ENCODE measurements around the gene KLHDC8A.

Gene KLHDC8A

DNA sequence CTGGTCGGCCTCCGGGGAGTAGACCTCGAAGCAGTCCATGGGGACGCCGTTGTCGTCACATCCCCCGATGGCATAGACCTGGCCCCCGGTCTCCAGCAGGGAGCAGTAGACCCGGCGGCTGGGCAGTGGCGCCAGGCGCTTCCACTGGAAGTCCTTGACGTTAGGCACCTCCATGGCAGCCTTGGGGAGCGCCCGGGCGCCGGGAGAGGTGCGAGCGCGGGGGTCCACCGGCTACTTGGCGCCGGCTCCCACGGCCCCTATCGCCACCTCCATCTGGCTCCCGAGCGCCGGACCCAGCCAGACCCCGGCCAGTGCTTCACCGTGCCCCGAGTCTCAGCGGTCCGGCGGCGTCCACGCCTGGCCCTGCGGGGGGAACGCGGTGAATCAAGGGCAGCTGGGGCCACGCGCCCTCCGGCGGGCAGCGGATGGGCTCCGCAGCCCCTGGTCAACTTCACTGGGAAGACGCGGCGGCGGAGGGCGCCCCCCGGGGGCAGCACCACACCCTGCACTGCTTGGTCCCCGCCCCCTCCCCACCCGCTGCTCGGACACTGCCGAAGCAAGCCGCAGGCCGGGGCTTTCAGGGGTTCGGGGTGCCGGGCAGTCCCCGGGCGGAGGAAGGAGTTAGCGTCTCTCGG is 13.2 kb downstream of the KLHDC8A start:
- peak; percentile 82 for DNase-seq

DNA sequence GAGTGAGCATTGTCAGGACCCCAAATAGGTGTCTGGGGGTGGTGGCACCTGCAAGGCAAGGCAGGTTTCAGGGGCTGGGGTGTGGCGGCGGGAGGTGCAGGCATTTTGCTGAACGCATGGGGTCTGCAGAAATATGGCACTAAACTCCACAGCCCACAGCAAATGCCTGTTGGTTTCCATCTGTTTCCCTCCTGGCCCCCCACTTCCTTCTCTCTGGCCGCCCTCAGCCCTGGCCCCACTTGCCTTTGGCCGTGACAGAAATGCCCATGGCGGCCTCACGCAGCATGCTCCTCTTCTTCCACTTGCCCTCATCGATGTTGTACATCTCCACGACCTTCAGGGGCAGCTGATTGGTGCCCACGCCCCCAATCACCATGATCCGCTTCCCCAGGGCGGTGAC is 13.7 kb downstream of the KLHDC8A start:
- DNase-seq = no peak

DNA sequence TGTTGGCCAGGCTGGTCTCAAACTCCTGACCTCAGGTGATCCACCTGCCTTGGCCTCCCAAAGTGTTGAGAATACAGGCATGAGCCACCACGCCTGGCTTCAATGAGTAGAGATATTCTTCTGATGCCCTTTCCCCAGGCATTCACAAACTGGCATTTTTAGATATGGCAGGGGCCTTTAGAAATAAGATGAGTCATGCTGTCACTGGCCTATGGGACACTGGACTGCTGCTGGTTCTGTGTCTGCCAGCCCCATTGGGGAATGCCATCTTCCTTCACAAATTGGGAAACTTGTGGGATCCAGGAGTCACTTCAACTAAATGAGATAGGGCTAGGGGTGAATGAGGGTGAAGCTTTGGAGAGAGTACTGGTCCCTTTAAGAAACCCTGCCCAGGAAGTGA is 16.0 kb downstream of the KLHDC8A start:
- no peak for DNase-seq

DNA sequence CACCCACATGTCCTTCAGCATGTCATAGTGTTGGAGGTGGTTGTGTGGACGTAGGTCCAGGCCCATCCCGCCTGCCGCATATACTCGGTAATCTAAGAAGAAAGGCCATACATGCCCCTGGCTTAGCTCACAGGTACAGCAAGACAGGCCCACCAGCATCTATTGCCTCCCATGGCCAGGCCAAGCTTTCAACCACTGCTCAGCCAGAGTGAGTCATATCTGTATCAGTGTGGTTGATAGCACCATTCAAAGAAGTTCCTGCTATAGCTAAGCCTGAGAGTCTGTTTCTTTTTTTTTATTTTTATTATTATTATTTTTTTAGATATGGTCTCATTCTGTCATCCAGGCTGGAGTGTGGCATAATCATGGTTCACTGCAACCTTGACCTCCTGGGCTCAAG is 17.0 kb downstream of the KLHDC8A start:
- no peak for DNase-seq

DNA sequence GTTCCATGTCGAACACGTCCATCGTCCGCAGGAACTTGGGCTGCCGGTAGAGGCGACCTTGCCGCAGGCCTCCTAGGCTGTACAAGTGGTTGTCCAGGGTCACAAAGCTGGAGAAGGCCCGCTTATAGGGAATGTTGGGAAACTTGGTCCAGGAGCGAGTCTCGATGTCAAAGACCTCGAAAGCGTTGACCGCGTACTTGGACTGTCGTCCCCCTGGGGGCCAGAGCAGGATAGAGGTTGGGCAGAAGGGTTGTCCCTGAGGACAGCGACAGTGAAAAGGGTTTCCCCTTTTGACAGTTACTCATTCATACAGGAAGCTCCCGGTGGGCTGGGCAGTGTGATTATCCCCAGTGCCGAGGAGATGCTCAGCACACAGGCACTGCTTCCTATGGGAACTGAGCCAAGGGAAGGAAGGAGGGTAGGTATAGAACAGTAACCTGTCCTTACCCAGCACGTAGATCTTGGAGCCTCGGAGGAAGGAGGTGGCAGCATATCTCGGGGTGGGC is 17.5 kb downstream of the KLHDC8A start:
- DNase-seq = no peak

DNA sequence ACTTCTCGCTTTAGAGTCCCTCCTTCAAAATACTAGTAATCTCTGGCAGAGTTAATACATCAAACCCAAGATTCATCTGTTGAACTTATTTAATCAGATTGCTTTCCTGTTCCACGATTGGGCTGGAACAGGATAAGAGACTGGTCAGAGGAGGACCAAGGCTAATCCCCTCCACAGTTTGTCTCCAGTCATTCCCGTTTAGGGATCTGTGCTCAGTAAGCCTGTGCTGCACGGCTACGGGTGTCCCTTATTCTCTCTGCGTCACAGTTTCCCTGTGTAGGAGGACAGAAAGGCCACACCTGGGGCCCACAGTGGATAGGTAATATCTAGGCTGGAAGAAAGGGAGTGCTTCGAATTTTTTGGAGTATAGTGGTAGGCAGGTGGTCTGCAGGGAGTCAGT is 18.7 kb downstream of the KLHDC8A start:
- no peak for DNase-seq

DNA sequence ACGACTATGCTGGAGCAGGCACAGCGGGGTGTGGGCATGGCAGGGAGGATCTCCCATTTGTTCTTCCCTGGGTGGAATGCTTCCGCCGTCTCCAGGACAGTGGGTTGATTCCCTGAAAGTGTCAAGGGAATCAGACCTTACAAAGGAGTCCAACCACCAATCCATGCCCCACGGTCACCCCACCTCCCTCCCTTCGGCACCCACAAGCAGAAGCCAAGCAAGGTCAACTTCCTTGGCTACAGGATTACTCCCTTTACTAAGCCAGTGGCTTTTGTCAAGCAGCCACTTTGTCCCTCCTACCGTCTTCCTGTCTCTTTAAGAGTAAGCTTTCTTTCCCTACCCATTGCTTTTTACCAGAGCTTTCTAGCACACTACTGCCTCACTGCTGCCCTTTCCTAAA is 19.2 kb downstream of the KLHDC8A start:
- DNase-seq = no peak

DNA sequence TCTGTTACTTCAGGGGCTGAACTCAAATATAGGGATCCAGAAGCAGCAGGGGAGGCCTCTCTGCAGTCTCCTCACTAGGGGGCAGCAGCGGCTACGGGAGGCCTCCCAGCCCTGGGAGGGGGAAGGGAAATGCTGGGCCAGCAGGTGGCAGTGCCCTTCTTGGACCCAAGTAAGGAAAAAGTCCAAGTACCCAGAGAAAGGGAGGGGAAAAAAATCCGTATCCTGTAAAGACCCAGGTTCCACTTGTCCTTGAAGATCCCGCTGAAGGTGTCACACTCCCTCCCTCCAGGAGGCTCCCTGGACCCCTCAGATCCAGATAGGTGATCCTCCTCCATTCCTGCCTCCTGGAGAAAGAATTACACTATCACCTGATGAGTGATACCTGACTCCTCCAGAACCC is 21.0 kb downstream of the KLHDC8A start:
- DNase-seq = peak; percentile 93

DNA sequence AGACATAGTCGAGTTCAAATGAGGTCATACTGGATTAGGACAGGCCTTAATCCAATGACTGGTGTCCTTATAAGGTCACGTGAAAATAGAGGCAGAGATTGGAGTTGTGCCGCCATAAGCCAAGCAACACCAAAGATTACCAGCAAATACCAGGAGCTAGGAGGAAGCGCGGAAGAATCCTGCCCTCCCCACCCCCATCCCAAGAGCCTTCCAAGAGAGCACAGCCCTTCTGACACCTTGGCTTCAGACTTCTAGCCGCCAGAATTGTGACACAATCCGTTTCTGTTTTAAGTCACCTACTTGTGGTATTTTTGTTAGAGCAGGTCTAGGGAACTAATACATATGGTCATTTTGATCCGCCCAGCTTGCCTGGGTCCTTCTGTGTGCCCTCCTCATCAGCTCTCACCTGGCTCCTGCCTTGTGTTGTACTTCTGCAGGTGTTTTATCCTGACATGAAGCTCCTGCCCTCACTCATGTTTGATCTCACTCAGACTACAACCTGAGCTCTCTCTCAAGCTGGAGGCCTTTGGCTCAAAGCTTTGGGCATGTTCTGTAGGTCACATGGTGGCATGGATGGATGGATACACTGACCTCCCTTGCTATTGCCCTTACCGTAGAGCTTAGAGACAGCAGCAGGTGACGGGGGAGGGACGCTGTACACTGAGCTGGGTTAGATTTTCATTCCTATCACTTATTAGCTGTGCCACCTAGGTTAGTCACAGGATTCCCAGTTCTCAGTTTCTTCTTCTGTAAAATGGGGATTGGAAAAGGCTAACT is 24.5 kb downstream of the KLHDC8A start:
- no peak for DNase-seq

DNA sequence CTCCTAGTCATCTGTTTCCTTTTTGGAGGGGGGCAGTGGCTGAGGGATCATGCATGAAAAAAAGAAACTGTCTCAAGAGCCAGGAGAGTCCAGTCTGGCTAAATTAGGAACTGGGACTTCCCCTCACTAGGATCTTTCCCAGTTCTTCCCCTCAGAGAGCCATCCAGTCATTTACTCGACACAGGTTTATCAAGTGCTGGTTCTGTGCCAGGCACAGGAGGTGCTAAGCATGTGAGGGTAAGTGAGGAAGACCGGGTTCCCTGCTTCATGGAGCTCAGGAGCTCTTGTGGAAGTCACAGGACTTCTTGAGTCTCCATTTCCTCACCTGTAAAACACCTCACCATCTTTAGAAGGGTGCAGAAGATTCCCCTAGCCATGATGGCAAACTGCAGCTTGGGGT is 26.6 kb downstream of the KLHDC8A start:
- DNase-seq = no peak

DNA sequence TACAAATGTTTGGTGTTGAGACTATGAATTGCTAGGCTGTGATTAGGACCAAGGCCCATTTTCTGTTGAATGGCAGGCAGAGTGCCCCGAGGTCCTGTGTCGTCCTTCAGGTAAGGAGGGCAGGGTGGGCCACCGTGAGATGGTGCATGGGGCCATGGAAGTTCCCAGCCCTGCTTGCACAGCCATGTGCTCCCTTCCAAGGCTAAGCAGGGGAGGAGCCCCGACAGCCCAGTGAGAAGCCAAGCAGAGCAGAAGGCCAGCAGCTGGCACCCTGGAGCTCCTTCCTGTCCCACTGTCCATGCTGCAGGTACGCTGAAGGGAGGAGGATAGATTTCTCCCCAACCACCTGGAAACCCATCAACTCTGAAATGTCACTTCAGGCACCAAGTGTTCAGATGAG is 27.0 kb downstream of the KLHDC8A start:
- DNase-seq = no peak

DNA sequence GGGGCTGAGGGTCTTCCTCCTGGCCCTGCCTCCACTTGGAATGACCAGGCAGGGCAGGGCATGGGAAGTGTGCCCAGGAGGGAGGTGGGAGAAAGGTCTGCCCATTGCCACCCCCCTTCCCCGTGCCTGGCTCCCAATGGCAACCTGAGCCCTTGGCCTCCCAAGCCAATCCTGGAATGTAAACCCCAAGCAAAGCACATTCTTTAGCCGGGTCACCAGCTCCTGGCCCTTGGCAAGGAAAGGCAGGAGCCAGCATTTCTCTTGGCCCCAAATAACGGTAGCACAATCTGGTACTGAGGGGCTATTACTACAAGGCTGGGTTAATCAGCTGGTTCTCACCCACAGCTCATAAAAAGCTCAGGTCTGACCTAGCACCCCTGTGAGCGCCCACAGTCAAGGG is 28.2 kb downstream of the KLHDC8A start:
- DNase-seq = no peak

DNA sequence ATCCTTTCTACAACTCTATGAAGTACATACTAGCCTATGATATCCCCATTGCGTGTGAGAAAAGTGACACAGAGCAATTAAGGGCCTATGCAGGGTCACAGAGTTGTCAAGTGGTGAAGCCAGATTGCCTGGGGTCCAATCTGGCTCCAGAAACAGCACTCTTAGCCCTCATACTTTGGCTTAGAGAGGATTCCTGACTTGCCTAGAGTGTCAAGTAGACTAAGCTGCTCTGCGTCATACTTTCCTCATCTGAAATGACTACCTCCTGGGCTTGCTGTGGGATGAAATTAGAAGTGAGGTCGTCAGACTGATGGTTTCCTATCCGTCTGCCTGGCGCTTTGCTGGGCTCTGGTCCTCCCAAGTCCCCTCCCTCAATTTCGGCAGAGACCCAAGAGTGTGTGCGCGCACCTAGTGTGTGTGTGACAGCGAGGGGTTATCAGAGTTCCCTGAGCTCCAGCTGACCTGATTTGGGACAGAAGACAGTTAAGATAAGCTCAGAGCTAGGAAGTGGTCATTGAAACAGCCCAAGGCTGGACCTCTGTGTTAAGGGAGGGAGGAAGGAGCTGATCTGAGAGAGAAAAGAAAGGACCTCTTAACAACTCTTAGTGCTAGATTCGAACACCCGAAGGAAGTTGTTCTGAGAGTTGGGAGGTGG is 29.8 kb downstream of the KLHDC8A start:
- no peak for DNase-seq

DNA sequence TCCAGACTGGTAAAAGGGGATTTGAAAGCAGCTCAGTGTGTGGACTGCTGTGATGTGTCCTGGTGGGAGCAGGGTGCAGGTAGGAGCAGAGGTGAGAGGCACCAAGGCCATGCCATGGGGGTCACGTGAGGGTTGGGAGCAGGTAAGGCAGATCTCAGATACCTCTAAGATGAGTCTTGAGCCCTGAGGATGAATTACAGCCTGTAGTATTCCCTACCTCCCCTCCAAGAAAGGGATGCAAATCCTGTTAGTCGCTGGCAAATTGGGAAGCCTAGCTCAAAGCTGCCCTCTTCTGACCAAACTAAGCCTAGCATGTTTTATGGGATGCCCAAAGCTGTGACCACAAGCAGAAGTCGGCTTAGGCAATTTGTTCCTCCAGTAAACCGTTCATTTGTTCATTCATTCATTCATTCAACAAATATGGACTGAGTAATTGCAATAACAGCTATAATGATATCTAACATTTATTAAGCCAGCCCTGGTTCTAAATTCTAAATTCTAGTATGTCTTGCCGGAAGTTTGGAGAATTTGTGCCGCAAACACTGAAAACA is 31.3 kb downstream of the KLHDC8A start:
- peak; percentile 94 for DNase-seq

DNA sequence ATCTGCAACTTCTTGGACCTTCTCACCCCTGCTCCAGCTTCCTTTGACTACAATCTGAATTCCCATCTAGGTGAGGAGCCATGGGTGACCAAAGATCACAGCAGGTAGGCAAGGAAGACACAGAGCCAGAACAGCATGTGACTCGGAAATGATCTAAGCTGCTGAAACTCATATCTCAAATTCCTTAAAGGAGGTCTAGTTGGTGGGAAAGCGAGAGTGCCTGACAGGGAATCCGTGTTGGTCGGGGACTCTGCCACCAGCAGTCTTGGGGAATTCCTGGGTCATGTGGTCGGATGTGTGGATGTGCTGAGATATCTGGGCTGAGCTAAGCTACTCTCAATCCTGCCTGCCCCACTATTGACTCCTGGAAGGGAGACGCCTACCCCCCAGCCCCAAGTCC is 31.9 kb downstream of the KLHDC8A start:
- peak; percentile 92 for DNase-seq

DNA sequence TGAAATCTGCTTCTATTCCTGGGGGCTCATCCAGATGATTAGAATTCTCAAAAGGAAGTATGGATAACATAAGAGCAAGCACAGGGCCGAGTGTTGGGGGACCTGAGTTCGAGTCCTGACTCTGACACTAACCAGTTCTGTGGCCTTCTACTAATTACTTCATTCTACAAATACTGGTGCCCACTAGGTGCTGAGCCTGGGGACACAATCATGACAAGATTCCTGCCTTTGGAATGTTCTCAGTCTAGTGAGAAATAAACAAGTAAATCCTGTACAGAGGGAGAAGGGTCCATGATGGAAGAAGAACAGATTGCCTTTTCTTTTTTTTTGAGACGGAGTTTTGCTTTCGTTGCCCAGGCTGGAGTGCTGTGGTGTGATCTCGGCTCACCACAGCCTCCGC is 32.9 kb downstream of the KLHDC8A start:
- no peak for DNase-seq

DNA sequence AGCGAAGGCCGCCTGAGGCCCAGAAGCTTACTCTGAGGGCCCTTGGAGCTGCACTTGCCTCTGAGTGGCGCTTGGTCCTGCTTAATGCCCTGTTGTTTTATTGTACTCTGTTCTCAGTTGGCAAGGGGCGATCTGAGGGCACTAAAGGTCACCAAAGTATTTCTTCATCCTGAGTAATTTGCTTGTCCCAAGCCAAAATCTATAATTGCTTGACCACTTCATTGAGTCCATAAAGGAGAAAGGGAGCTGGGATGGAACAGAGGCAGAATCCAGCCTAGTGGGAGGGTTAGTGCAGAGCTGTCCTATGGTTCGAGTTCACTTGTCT is 34.8 kb downstream of the KLHDC8A start:
- DNase-seq = no peak

DNA sequence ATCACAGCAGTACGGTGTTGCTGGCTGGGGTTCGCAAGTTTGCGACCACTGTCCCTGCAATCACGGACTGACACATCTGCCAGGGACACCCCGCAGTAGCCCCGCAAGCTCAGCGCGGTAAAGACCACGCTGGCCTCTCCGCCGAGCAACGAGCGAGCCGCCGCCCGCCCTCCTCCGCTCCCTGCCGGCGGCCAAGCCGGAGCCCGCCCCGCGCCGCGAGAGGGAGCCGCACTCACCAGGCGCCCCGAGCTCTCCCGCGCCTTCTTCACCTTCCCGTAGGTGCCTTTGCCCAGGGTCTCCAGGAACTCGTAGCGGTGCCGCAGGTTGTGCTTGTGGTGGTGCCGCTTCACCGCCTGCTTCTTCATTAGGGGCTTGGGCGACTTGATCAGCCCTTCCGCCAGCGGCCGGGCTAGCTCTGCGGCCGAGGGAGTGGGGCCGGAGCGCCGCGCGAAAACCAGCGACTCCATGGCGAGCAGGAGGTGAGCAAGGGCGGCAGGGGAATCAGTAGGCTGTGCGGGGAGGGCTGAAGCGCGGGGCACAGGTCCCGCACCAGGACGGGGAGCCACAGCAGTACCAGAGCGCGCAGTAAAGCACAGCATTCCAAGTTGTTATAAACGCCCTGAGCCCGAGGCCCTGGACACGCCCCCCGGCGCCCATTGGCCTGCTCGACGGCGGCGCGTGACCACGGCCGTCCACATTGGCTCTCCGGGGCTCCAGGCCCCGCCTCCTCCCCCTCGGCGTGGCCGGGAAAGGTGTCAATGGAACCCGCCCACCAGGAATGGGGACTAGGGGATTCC is 35.4 kb downstream of the KLHDC8A start, which contains the start of gene NUAK2:
TSS of gene NUAK2 (minus strand) at position 584 of the 797 bp plus-strand sequence. CDS start at position 467, 117 bp downstream.
- peak; percentile 99 for DNase-seq

DNA sequence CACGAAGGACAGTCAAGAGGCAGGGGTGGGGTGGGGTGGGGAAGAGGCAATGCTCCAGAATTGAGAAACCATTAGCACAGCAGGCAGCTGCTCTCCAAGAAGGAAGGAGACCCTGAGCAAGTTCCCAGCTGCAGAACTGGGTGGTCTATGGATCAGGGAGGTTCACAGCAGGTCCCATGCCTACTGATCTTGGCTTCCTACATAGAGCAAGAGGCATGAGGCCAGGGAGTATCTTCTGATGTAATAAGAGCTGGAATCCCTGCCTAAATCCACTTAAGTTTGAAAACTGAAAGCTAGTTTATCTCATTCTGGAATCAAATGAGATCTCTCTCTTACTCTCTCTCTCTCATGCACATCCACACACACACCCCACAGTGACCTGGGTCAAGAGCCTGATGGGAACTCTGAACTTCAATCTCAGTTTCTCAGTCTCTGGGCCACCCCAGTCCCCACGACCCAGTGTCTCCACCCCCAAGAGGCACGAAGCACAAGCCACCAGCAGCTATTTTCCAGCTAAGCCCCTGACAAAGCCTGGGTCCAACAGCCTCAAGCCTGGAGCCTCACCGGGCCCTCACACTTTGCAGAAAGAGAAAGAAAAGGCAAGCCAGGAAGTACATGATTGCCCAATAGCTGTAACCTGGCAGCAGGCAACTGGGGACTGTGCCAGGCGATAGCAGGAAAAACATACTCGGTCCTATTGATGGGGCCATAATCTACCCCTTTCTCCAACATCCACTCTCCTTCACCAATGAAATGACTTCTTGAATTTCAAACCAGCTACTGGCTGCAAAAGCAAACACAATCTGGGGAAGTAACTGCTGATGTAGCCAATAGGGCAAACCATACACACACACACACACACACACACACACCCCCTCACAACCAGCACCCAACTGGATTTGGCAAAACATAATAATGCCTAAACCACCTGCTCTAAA is 37.4 kb downstream of the KLHDC8A start:
- DNase-seq = no peak

DNA sequence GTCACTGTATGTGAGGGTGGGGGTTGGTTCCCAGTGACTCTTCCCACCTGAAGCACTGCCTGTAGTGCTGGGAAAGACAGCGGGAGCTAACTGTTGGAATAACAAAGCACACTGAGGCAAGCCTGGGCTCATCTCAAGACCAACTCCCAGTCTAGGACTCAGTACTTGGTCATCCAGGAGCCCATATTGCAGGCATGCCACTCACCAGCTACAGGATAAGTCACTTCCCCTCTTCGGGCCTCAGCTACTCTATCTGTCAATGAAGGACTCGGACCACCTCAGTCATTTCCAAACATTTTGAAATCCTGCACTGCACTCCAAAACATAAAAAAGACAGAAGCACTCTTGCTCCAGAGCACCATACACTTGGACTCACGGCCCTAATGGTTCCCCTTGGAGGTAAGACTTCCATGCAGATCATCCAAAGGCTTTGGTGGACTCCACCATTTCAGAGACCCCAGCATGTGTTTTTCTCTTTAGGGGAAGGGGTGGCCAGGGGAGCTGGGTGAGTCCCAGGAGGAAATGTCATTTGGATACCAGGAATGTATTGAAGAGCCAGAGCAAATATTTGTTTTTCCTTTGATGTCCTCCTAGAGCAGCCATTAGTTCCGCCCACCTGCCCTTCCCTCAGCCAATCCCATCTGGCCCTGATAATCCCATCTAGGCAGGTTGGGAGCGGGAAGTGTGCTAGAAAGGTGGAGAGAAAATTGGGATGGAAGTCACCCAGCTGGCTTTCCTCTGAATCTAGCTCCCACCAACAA is 38.3 kb downstream of the KLHDC8A start:
- no peak for DNase-seq

Measured in islet precursor cell (in vitro differentiated cells).